A673 (cell line): ENCODE measurements around the gene CEP72.

ENCODE experiments used
- CTCF ChIP-seq: fragments of 300-800, 200-600 bp; sonication (generic); conservative IDR thresholded peaks from 2 replicates; pipeline ENCODE4 v1.5.1; 2017; ENCODE audit warnings: low read depth, mild to moderate bottlenecking, antibody characterized with exemption, low read length, moderate library complexity, mixed read lengths
- EZH2 ChIP-seq: fragments of 200-600 bp; sonication (generic); IDR thresholded peaks from 2 replicates; pipeline ENCODE4 v1.6.1; 2017; ENCODE audit warnings: borderline replicate concordance, low read depth, mild to moderate bottlenecking, mixed read lengths, antibody characterized with exemption, low read length; ENCODE audit not compliant: poor library complexity, severe bottlenecking

- TF ChIP-seq CTCF (no peak), EZH2 (no peak)
Observed at GRCh38 chr5:608429-609370, 3.4 kb upstream of the CEP72 start.
